HPDE6-E6E7 (cell line): Measurements from ENCODE around the gene HIC1.

Experiments
- DNase-seq: peaks from one replicate; pipeline ENCODE4 v3.0.0; 2011; ENCODE audit warnings: missing footprints; ENCODE audit errors: extremely low spot score

Gene HIC1

DNA sequence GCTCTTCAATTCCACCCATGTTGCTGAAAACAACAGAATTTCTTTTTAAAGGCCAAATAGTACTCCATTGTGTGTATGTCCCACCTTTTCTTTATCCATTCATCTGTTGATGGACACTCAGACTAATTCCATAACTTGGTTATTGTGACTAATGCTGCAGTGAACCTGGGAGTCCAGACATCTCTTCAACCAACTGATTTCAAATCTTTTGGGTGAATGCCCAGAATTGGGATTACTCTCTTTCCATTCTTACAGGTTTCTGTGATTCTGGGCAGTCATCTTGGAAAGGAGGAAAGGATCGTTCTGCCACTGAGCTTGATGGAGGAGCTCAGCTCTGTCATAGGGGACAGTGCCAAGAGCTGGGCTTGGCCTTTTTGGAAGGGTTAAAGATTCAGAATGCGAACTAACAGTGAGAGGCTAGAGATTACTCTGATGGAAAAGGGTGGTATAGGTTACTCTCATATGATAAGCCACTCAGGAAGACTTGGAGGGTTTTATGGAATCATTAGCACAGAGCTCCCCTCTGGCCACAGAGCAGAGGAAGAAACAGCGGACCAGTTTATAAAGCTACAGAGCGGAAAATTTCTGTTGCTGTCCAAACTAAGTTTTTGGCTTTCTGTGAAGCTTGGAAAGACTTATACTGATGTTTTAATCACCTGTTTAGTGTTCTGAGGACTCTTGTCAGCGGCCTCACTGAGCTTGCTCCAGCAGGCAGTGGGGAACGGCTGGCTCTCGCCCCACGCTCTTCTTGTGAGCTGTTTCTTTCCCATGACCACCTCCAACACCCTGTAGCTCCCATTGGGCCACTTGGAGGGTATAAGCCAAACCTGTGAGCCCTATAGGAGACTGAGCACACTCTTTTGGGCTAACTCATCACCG is 48.3 kb downstream of the HIC1 start:
- DNase-seq = no peak

DNA sequence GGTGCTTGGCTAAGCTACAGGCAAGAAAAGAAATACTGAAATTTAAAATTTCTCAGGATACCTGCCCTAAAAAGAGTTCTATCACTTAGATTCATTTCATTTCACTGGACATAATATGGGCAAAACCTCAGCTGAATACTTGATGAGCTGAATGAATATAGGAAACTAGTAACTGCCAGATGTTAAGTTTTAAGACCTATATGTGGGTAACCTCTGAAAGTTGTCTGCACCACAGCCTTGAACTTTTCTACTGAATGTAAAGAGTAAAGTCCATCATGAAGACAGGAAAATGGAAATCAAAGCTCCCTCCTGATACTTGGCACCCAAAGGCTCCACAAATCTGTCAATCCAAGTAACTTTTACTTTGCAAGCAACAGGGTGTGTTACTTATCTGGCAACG is 50.8 kb downstream of the HIC1 start:
- DNase-seq = no peak

DNA sequence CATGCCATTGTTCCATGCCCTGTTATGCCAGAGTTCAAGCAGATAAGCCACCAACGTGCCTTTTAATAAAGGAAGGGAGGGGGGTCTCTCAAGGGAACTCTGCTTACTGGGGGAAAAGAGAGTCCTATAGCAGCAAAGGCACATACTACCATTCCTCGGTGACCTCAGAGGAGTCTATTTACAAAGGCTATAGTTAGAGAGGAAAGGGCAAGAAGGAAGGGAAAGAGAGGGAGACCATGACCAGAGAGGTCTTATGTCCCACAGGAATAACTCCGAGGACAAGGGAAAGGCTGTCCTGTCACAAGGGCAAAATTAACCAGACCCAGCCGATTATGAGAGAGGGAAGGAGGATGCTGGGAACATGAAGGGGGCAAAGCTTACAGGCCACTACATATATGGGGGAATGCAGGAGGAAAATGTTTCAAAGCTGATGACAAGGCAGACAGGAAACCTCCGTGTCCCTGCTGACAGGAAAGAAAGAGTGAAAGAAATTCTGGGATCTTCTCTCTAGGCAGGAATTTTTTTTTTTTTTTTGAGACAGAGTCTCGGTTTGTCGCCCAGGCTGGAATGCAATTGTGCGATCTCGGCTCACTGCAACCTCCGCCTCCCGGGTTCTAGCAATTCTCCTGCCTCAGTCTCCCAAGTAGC is 51.5 kb downstream of the HIC1 start:
- no peak for DNase-seq

DNA sequence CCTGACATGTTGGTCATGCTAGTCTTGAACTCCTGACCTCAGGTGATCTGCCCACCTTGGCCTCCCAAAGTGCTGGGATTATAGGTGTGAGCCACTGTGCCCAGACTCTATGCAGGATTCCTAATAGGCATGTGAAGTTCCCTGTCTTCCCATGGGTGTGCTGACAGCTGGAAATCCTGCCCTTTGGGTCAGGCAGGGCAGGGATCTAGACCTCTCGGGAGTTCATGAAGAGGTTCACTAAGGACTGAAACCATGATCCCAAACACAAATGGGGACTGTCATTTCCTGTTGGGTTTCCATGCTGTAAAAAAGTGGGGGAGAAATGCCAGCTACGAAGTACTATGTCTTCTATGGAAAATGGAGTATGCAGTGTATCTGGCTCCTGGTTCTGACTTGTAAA is 52.1 kb downstream of the HIC1 start:
- DNase-seq = no peak

DNA sequence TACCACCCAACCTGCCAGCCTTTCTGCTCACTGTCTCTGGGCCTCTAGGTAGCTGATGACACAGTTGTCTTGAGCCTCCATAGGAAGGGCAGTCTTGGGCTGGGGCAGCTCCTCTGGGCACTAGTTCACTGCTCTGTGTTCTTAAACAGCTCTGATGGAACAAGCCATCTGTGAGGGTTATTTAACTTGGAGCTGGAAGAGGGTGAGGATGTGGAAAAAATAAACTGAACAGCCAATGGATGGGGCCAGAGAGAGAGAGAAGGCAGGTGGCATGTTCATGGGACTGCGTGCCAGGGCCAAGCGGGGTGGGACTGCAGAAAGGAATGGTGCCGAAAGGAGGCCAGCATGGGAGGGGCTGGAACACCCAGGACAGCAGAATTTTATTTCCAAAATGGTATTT is 52.6 kb downstream of the HIC1 start:
- DNase-seq = no peak

DNA sequence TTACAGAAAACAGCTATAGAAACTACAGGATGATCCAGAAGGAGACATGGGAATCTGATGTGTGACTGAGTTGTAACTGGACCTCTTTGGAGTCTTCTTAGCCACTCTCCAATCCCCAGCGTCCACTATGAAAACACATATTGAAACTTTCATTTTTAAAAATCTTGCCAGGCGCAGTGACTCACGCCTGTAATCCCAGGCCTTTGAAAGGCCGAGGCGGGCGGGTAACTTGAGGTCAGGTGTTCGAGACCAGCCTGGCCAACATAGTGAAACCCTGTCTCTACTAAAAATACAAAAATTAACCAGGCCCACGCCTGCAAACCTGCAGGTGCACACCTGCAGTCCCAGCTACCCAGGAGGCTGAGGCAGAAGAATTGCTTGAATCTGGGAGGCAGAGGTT is 53.3 kb downstream of the HIC1 start:
- DNase-seq = no peak

DNA sequence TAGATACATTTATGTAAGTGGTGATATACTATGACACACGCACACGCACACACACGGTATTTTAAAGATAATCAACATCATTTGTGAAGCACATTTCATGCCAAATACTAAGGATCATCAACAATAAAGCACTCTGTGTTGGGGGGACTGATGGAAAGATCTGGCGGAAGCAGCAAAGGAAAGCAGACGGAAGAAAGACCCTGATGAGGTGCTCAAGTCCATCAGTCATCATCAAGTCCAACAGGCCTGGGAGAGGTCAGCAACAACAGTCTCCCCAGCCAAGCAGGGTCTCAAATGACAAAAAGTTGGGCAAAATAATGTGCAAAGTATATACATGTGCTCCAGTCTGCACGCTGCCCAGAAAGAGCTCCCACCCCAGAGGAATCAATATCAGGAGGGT is 55.5 kb downstream of the HIC1 start:
- no peak for DNase-seq

DNA sequence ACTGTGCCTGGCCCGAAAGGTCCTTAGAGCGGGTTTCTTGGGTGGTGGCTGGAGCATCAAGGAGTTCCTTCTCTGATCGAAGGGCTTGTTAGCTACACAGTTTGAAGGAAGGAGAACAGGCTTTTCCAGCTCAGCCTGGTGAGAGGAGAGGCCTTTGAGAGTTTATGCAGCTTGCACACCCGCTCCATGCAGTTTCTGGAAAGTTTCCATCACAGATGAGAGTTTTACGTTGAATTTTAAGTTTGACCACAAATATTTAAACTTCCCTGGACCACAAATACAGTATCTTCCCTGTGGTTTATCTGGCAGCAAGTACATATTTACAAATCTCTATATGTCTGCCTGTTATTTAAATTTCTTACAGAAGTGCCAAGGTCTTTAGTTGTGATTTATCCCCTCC is 56.8 kb downstream of the HIC1 start:
- DNase-seq = no peak
